D721Med (cell line): Measurements from ENCODE around the gene THTPA.

Experiments used
- DNase-seq: peaks from one replicate; pipeline ENCODE4 v3.0.0; 2011; ENCODE audit warnings: low spot score; ENCODE audit not compliant: insufficient read length
- FAIRE-seq: peaks from 2 replicates; lab custom pipeline; 2011; peaks lifted over from hg19 to GRCh38; lab: Jason Lieb, UNC
- CTCF ChIP-seq: IDR thresholded peaks from 2 replicates; pipeline ENCODE4 v1.5.1; 2012; ENCODE audit warnings: mild to moderate bottlenecking, control low read depth; ENCODE audit not compliant: insufficient read depth; ENCODE audit errors: missing control alignments

Gene THTPA

GRCh38 chr14:23569443-23570151 is 13.5 kb downstream of the THTPA start:
- TF ChIP-seq CTCF = no peak
- no peak for FAIRE-seq
- DNase-seq = no peak

GRCh38 chr14:23570806-23571483 is 14.9 kb downstream of the THTPA start:
- no peak for FAIRE-seq
- no peak for TF ChIP-seq CTCF
- DNase-seq = no peak

- FAIRE-seq (no peak), DNase-seq (no peak)
- no peak for TF ChIP-seq CTCF
These were observed 15.8 kb downstream of the THTPA start for GRCh38 chr14:23571701-23572523.

GRCh38 chr14:23572524-23572828 is 16.4 kb downstream of the THTPA start:
- DNase-seq = no peak
- TF ChIP-seq CTCF = no peak
- no peak for FAIRE-seq

- no peak for FAIRE-seq
- no peak for TF ChIP-seq CTCF
These were observed 16.8 kb downstream of the THTPA start for GRCh38 chr14:23572836-23573235.

GRCh38 chr14:23573384-23574015 is 17.4 kb downstream of the THTPA start:
- TF ChIP-seq CTCF = no peak
- FAIRE-seq = no peak

More at GRCh38 chr14:23572836-23573235, 16.8 kb downstream of the THTPA start:
- no peak for DNase-seq

More at GRCh38 chr14:23573384-23574015, 17.4 kb downstream of the THTPA start:
- DNase-seq = no peak
